Astrocyte (in vitro differentiated cells and primary cell): Measurements from ENCODE around the gene ADGRB2. TPM values are rescaled to one million over a fixed set of nuclear protein-coding genes. Genes with fewer than 3 reads are reported as not detected.

ENCODE experiments used
- DNase-seq: peaks from one replicate; pipeline ENCODE4 v3.0.0-alpha.2; 2010; ENCODE audit warnings: low read depth
- FAIRE-seq: peaks from 2 replicates; lab custom pipeline; 2011; peaks lifted over from hg19 to GRCh38; lab: Jason Lieb, UNC
- H2AFZ ChIP-seq: 2 replicates; pipeline ENCODE4 v1.6.0; 2012; ENCODE audit warnings: low read depth, low read length, inconsistent platforms
- H3K27ac ChIP-seq: 2 replicates; pipeline ENCODE4 v1.5.1; 2011; ENCODE audit warnings: low read depth, low read length, inconsistent platforms
- H3K27me3 ChIP-seq: 2 replicates; pipeline ENCODE4 v1.6.0; 2011; ENCODE audit warnings: low read length, inconsistent platforms; ENCODE audit not compliant: insufficient read depth
- H3K36me3 ChIP-seq: 2 replicates; pipeline ENCODE4 v1.5.1; 2011; ENCODE audit warnings: low read length, inconsistent platforms; ENCODE audit not compliant: insufficient read depth
- H3K4me1 ChIP-seq: 2 replicates; pipeline ENCODE4 v1.5.1; 2011; ENCODE audit warnings: low read length, inconsistent platforms; ENCODE audit not compliant: insufficient read depth
- H3K4me2 ChIP-seq: 2 replicates; pipeline ENCODE4 v1.6.0; 2012; ENCODE audit warnings: low read length, inconsistent platforms
- H3K4me3 ChIP-seq: 2 replicates; pipeline ENCODE4 v1.5.1; 2011; ENCODE audit warnings: low read depth, mild to moderate bottlenecking, low read length, inconsistent platforms; ENCODE audit not compliant: insufficient read depth
- H3K79me2 ChIP-seq: 2 replicates; pipeline ENCODE4 v1.6.0; 2012; ENCODE audit warnings: mild to moderate bottlenecking, low read length, inconsistent platforms; ENCODE audit not compliant: insufficient read depth
- H3K9ac ChIP-seq: 2 replicates; pipeline ENCODE4 v1.6.0; 2012; ENCODE audit warnings: mild to moderate bottlenecking, low read length, inconsistent platforms
- H3K9me3 ChIP-seq: 2 replicates; pipeline ENCODE4 v1.5.1; 2012; ENCODE audit warnings: low read depth, mild to moderate bottlenecking, low read length, inconsistent platforms; ENCODE audit not compliant: insufficient read depth
- H4K20me1 ChIP-seq: 2 replicates; pipeline ENCODE4 v1.6.0; 2012; ENCODE audit warnings: low read length, inconsistent platforms; ENCODE audit not compliant: insufficient read depth
- H3K27ac Mint-ChIP-seq: one replicate; pipeline ENCODE4 v1.8.0; 2021; ENCODE audit warnings: mild to moderate bottlenecking, mixed read lengths; ENCODE audit not compliant: unreplicated experiment
- H3K27me3 Mint-ChIP-seq: one replicate; pipeline ENCODE4 v1.8.0; 2021; ENCODE audit warnings: low read depth, mixed read lengths; ENCODE audit not compliant: unreplicated experiment
- H3K36me3 Mint-ChIP-seq: one replicate; pipeline ENCODE4 v1.8.0; 2021; ENCODE audit warnings: low read depth, mixed read lengths; ENCODE audit not compliant: unreplicated experiment
- H3K4me1 Mint-ChIP-seq: one replicate; pipeline ENCODE4 v1.8.0; 2021; ENCODE audit warnings: low read depth, mixed read lengths; ENCODE audit not compliant: unreplicated experiment
- H3K4me3 Mint-ChIP-seq: one replicate; pipeline ENCODE4 v1.8.0; 2021; ENCODE audit warnings: mild to moderate bottlenecking, moderate library complexity, mixed read lengths; ENCODE audit not compliant: unreplicated experiment
- H3K9me3 Mint-ChIP-seq: one replicate; pipeline ENCODE4 v1.8.0; 2021; ENCODE audit warnings: mild to moderate bottlenecking, mixed read lengths; ENCODE audit not compliant: unreplicated experiment
- CTCF ChIP-seq: IDR thresholded peaks from 2 replicates; pipeline ENCODE4 v1.5.1; 2011; ENCODE audit warnings: low read depth, mild to moderate bottlenecking, inconsistent platforms, low read length, moderate library complexity; ENCODE audit not compliant: insufficient read depth
- EZH2 ChIP-seq: IDR thresholded peaks from 2 replicates; pipeline ENCODE4 v1.6.1; 2012; ENCODE audit warnings: mild to moderate bottlenecking, low read length, inconsistent platforms; ENCODE audit not compliant: insufficient read depth
- total RNA-seq: library from RNA; stranded (reverse); gene quantifications from 2 replicates; pipeline ENCODE4 v1.2.1, GENCODE V29; 2021

ADGRB2 gene
- total RNA-seq, 1 donor from 2014 or later, result 25.8 TPM

GRCh38 chr1:31693231-31693630 lies 70.9 kb downstream of the ADGRB2 start:
- H3K4me3 ChIP-seq, result no peak overlapping the region
- H3K36me3 Mint-ChIP-seq, result peaks cover 12% of the 10 kb centered on the region
- no peaks in the 10 kb centered on the region for H3K9me3 Mint-ChIP-seq
- no peak overlapping the region for H3K27ac Mint-ChIP-seq
- H3K4me2 ChIP-seq, result no peak overlapping the region
- H3K27me3 ChIP-seq, result no peaks in the 10 kb centered on the region
- H3K9me3 ChIP-seq, result no peaks in the 10 kb centered on the region
- peaks cover 10% of the 10 kb centered on the region for H3K36me3 ChIP-seq
- H3K79me2 ChIP-seq, result no peaks in the 10 kb centered on the region
- H3K4me1 Mint-ChIP-seq, result peaks cover 26% of the 10 kb centered on the region
- H3K27ac ChIP-seq, result no peak overlapping the region
- H3K4me3 Mint-ChIP-seq, result no peak overlapping the region
- H3K4me1 ChIP-seq, result peaks cover 31% of the 10 kb centered on the region
- FAIRE-seq, result no peak
- no peak for DNase-seq
- H2AFZ ChIP-seq, result no peak overlapping the region
- H3K9ac ChIP-seq, result no peak overlapping the region
- no peak for TF ChIP-seq EZH2
- TF ChIP-seq CTCF, result no peak
- no peaks in the 10 kb centered on the region for H4K20me1 ChIP-seq
- no peaks in the 10 kb centered on the region for H3K27me3 Mint-ChIP-seq

GRCh38 chr1:31691951-31692350 lies 72.2 kb downstream of the ADGRB2 start:
- Histone ChIP-seq H3K9me3 (no peaks in the 10 kb centered on the region), H3K4me2 (no peak overlapping the region), H3K79me2 (no peaks in the 10 kb centered on the region), H3K4me1 (peaks cover 31% of the 10 kb centered on the region), H3K36me3 (peaks cover under 1% of the 10 kb centered on the region), H2AFZ (no peak overlapping the region), H3K27me3 (no peaks in the 10 kb centered on the region), H3K9ac (no peak overlapping the region), H3K27ac (no peak overlapping the region), H4K20me1 (no peaks in the 10 kb centered on the region), H3K4me3 (no peak overlapping the region)
- TF ChIP-seq CTCF (no peak), EZH2 (no peak)
- H3K9me3 Mint-ChIP-seq, result no peaks in the 10 kb centered on the region
- no peak overlapping the region for H3K4me3 Mint-ChIP-seq
- no peak for FAIRE-seq
- H3K4me1 Mint-ChIP-seq, result peaks cover 28% of the 10 kb centered on the region
- H3K36me3 Mint-ChIP-seq, result peaks cover 4% of the 10 kb centered on the region
- no peak overlapping the region for H3K27ac Mint-ChIP-seq
- no peaks in the 10 kb centered on the region for H3K27me3 Mint-ChIP-seq
- no peak for DNase-seq

- TF ChIP-seq EZH2 (no peak), CTCF (no peak)
- no peaks in the 10 kb centered on the region for H3K9me3 Mint-ChIP-seq
- DNase-seq, result no peak
- Histone ChIP-seq H3K79me2 (no peaks in the 10 kb centered on the region), H4K20me1 (no peaks in the 10 kb centered on the region), H3K4me3 (no peak overlapping the region), H3K4me2 (no peak overlapping the region), H3K9me3 (no peaks in the 10 kb centered on the region), H3K9ac (no peak overlapping the region), H2AFZ (no peak overlapping the region), H3K27me3 (no peaks in the 10 kb centered on the region), H3K27ac (no peak overlapping the region), H3K4me1 (peaks cover 33% of the 10 kb centered on the region), H3K36me3 (peaks cover 1% of the 10 kb centered on the region)
- no peak for FAIRE-seq
- no peak overlapping the region for H3K27ac Mint-ChIP-seq
- H3K4me3 Mint-ChIP-seq, result no peak overlapping the region
- peaks cover 32% of the 10 kb centered on the region for H3K4me1 Mint-ChIP-seq
- H3K27me3 Mint-ChIP-seq, result no peaks in the 10 kb centered on the region
- H3K36me3 Mint-ChIP-seq, result peaks cover 8% of the 10 kb centered on the region
Observed at GRCh38 chr1:31691446-31691845, 72.7 kb downstream of the ADGRB2 start.
